ENCODE measurements around the gene GRIA3. TPM values are rescaled to one million over a fixed set of nuclear protein-coding genes. Genes with fewer than 3 reads are reported as not detected.

The GRIA3 gene
- not detected in 5 replicates for total RNA-seq (2022; extraction: Qiagen RNA extraction; ENCODE audit: low read depth)

GRCh38 chrX:123184219-123184865 is at the start of gene GRIA3:
GRIA3 (plus strand) TSS chrX:123184278; CDS start chrX:123184536, 258 bp downstream.

